Stomach (tissue), 9 donors: ENCODE results near the gene RHO. TPM values are rescaled to one million over a fixed set of nuclear protein-coding genes. Genes with fewer than 3 reads are reported as not detected.

Source experiments
- DNase-seq, 2 donors: peaks; one replicate each; pipeline versions ENCODE4 v3.0.0 to v3.0.0-alpha.2; 2013 to 2019
- H3K27ac ChIP-seq, 5 donors: fragments of 200-600 bp in 4 of 5; sonication (generic) in 4 of 5; one replicate each; pipeline ENCODE4 v1.5.1; 2013 to 2019; ENCODE audit warnings: mild to moderate bottlenecking in 1 of 5, moderate library complexity in 1 of 5
- H3K27me3 ChIP-seq, 3 donors: fragments of 200-600 bp; sonication (generic); one replicate each; pipeline ENCODE4 v1.5.1; 2017 to 2019; ENCODE audit warnings: mixed run types in 1 of 3
- H3K36me3 ChIP-seq, 4 donors: fragments of 200-600 bp; sonication (generic); 1 replicate in 3 of 4; 2 replicates in 1 of 4; pipeline ENCODE4 v1.5.1; 2016 to 2019
- H3K4me1 ChIP-seq, 4 donors: fragments of 200-600 bp; sonication (generic); one replicate each; pipeline ENCODE4 v1.5.1; 2016 to 2019
- H3K4me3 ChIP-seq, 4 donors: fragments of 200-600 bp; sonication (generic) in 3 of 4; one replicate each; pipeline ENCODE4 v1.5.1; 2016 to 2019; ENCODE audit warnings: mild to moderate bottlenecking in 1 of 4
- H3K9me3 ChIP-seq, 4 donors: fragments of 200-600 bp; sonication (generic); one replicate each; pipeline ENCODE4 v1.5.1; 2016 to 2019
- CTCF ChIP-seq, 7 experiments: fragments of 450-650 bp in 4 of 7; fragments of 200-600 bp in 3 of 7; sonication (generic) in 3 of 7; IDR thresholded peaks; one replicate each; pipeline ENCODE4 v1.5.1; 2016 to 2019; ENCODE audit warnings: antibody characterized with exemption in 7 of 7, control low read depth in 2 of 7, mild to moderate bottlenecking in 1 of 7
- EP300 ChIP-seq: sonication (generic); formaldehyde crosslinking; IDR thresholded peaks from one replicate; pipeline ENCODE4 v1.6.1; 2017; ENCODE audit warnings: antibody characterized with exemption
- POLR2A ChIP-seq, 4 donors: fragments of 450-650 bp; IDR thresholded peaks; one replicate each; pipeline ENCODE4 v1.6.1; 2016; ENCODE audit warnings: antibody characterized with exemption in 4 of 4, control low read depth in 2 of 4, mild to moderate bottlenecking in 1 of 4, moderate library complexity in 1 of 4
- POLR2AphosphoS5 ChIP-seq, 3 donors: sonication (generic); formaldehyde crosslinking; IDR thresholded peaks; one replicate each; pipeline ENCODE4 v1.6.1; 2016; ENCODE audit warnings: antibody characterized with exemption in 3 of 3
- WGBS, 5 donors: extraction: QIAGEN DNeasy Blood & Tissue Kit in 3 of 5; methylation state at CpG; one replicate each; pipeline versions ENCODE4 v1.1.5 to v1.1.7; 2013 to 2018; 5-methylcytosine and 5-hydroxymethylcytosine counted together
- intact Hi-C: fragments of 100-400 bp; cut with DNase I; formaldehyde crosslinking; loops from one replicate; pipeline ENCODE4 v1.15.1; 2023; ENCODE audit warnings: low total_unique reads
- polyA plus RNA-seq, 3 donors: library from polyadenylated mRNA; stranded (reverse); fragments of 200-250 nt; gene quantifications; one replicate each; pipeline ENCODE4 v1.2.3, GENCODE V29; 2013
- total RNA-seq, 5 donors: library from RNA; depleted of rRNA; stranded (reverse); fragments of >200 nt; gene quantifications; one replicate each; pipeline versions ENCODE4 v1.1.0 to v1.2.3, GENCODE V29; 2014 to 2016
- donor health status: healthy with polysubstance abuse.
- donor health status: Bipolar disorder and iron deficiency.
- donor health status: healthy.

Gene RHO
- total and polyA plus RNA-seq, 8 donors, result not detected

GRCh38 chr3:129539206-129539605 is 10.8 kb downstream of the RHO start:
- Histone ChIP-seq H3K9me3 (no peaks in the 10 kb centered on the region), H3K27ac (no peak overlapping the region), H3K27me3 (no peaks in the 10 kb centered on the region), H3K36me3 (no peaks in the 10 kb centered on the region), H3K4me1 (no peaks in the 10 kb centered on the region), H3K4me3 (no peak overlapping the region)
- WGBS, 5 donors, result 90 to 95% (median 91%) methylated on average over 8 of the region's 8 CpGs
- intact Hi-C loops, result no loop called here
- DNase-seq, result no peak
- TF ChIP-seq EP300 (no peak), POLR2AphosphoS5 (IDR thresholded peaks at IDR 0.05) (no peak), POLR2A (IDR thresholded peaks at IDR 0.05) (no peak), CTCF (IDR thresholded peaks at IDR 0.05) (no peak)

GRCh38 chr3:129540776-129541516 is 12.5 kb downstream of the RHO start:
- Histone ChIP-seq H3K9me3 (no peaks in the 10 kb centered on the region), H3K27me3 (no peaks in the 10 kb centered on the region), H3K4me1 (no peaks in the 10 kb centered on the region), H3K36me3 (no peaks in the 10 kb centered on the region), H3K27ac (no peak overlapping the region), H3K4me3 (no peak overlapping the region)
- no peak for DNase-seq
- WGBS, 5 donors, result 91 to 96% (median 93%) methylated on average over 11 of the region's 11 CpGs
- intact Hi-C loops, result no loop called here
- TF ChIP-seq POLR2A (IDR thresholded peaks at IDR 0.05) (no peak), POLR2AphosphoS5 (IDR thresholded peaks at IDR 0.05) (no peak), CTCF (IDR thresholded peaks at IDR 0.05) (no peak), EP300 (no peak)

GRCh38 chr3:129542747-129543146 is 14.3 kb downstream of the RHO start:
- TF ChIP-seq EP300, result no peak
- TF ChIP-seq CTCF (IDR thresholded peaks at IDR 0.05), result no peak
- no peak for TF ChIP-seq POLR2A (IDR thresholded peaks at IDR 0.05)
- TF ChIP-seq POLR2AphosphoS5 (IDR thresholded peaks at IDR 0.05), result no peak
- H3K4me1 ChIP-seq, result no peaks in the 10 kb centered on the region
- H3K36me3 ChIP-seq, result no peaks in the 10 kb centered on the region
- WGBS, 5 donors, result 86 to 100% (median 94%) methylated on average over 3 to 5 of the region's 5 CpGs
- H3K27ac ChIP-seq, result no peak overlapping the region
- no peaks in the 10 kb centered on the region for H3K9me3 ChIP-seq
- no peaks in the 10 kb centered on the region for H3K27me3 ChIP-seq
- H3K4me3 ChIP-seq, result no peak overlapping the region
- no peak for DNase-seq
- intact Hi-C loops, result no loop called here

- Histone ChIP-seq H3K27ac (no peak within 1 kb of the TSS), H3K27me3 (no peaks in the 10 kb centered on the region), H3K4me3 (no peak within 1 kb of the TSS), H3K9me3 (no peaks in the 10 kb centered on the region), H3K4me1 (no peaks in the 10 kb centered on the region), H3K36me3 (no peaks in the 10 kb centered on the region)
- no peak for DNase-seq
- intact Hi-C loops, result no loop called here
- TF ChIP-seq CTCF (IDR thresholded peaks at IDR 0.05), result no peak
- no peak for TF ChIP-seq POLR2AphosphoS5 (IDR thresholded peaks at IDR 0.05)
- no peak for TF ChIP-seq POLR2A (IDR thresholded peaks at IDR 0.05)
- TF ChIP-seq EP300, result no peak
- 83 to 88% (median 84%) methylated on average over 8 to 16 of the region's 16 CpGs for WGBS, 5 donors
Observed at GRCh38 chr3:129543156-129543790, 14.8 kb downstream of the RHO start, which contains the start of gene H1-8. H1-8 (plus strand) TSS chr3:129543175; CDS start chr3:129543219, 44 bp downstream.
